HepG2 (cell line): ENCODE measurements around the gene CASTOR1. TPM values are rescaled to one million over a fixed set of nuclear protein-coding genes. Genes with fewer than 3 reads are reported as not detected.

Source experiments
- ATAC-seq: fragments of 200-7000 bp; cut with Tn5 transposase; 3 replicates; pipeline ENCODE4 v1.9.1; 2020; ENCODE audit warnings: mild to moderate bottlenecking, moderate library complexity
- BruUV-seq: library from RNA; stranded (reverse); fragments of 400-500 nt; replicated peaks from 2 replicates; lab custom pipeline; 2021; lab: Mats Ljungman, UMichigan
- CTCF ChIA-PET: fragments of 300-600 bp; formaldehyde crosslinking; extraction: SDS; loops from one replicate; lab custom pipeline; 2021; ENCODE audit warnings: low total read pairs, inconsistent platforms, low intra/inter-chr PET ratio; lab: Yijun Ruan, JAX
- POLR2A ChIA-PET: fragments of 350-600 bp; sonication (Branson Sonifier 250); formaldehyde crosslinking; loops from one replicate; lab custom pipeline; 2020; ENCODE audit warnings: antibody characterized with exemption, inconsistent platforms; lab: Yijun Ruan, JAX
- DNase-seq: peaks from one replicate; pipeline ENCODE4 v3.0.0-alpha.2; 2015; ENCODE audit warnings: low spot score
- FAIRE-seq: peaks from 3 replicates; lab custom pipeline; 2011; peaks lifted over from hg19 to GRCh38; lab: Jason Lieb, UNC
- H2AFZ ChIP-seq: one replicate; pipeline ENCODE4 v1.6.1; 2011; ENCODE audit warnings: low read length, inconsistent platforms
- H3K27ac ChIP-seq: fragments of 300-600 bp; 3 replicates; pipeline ENCODE4 v1.8.0; 2011; ENCODE audit warnings: mixed run types, mild to moderate bottlenecking, mixed read lengths, low read length, inconsistent platforms; ENCODE audit not compliant: insufficient read depth; ENCODE audit errors: extremely low read length
- H3K27me3 ChIP-seq, 2 experiments: fragments of 200-600 bp in 1 of 2; 2 replicates in 1 of 2; 3 replicates in 1 of 2; pipeline versions ENCODE4 v1.6.0 to v1.8.0; 2011; ENCODE audit warnings: low read length in 2 of 2, mild to moderate bottlenecking in 2 of 2, moderate library complexity in 2 of 2, inconsistent platforms in 1 of 2; ENCODE audit not compliant: insufficient read depth in 2 of 2, control insufficient read depth in 1 of 2
- H3K36me3 ChIP-seq, 2 experiments: fragments of 200-600 bp in 1 of 2; replicated peaks in 1 of 2; 2 replicates in 1 of 2; 3 replicates in 1 of 2; pipeline versions ENCODE4 v1.5.1 to v1.8.0; 2011; ENCODE audit warnings: low read length in 2 of 2, inconsistent platforms in 1 of 2; ENCODE audit not compliant: insufficient read depth in 2 of 2, control insufficient read depth in 1 of 2
- H3K4me1 ChIP-seq: 2 replicates; pipeline ENCODE4 v1.5.1; 2012; ENCODE audit warnings: low read length, inconsistent platforms; ENCODE audit not compliant: insufficient read depth
- H3K4me2 ChIP-seq: 2 replicates; pipeline ENCODE4 v1.6.0; 2011; ENCODE audit warnings: low read depth, low read length, inconsistent platforms
- H3K4me3 ChIP-seq, 3 experiments: fragments of 200-600 bp in 1 of 3; sonication (generic), shearing (Covaris generic) in 1 of 3; replicated peaks in 1 of 3; 2 replicates each; pipeline ENCODE4 v1.5.1; 2011 to 2016; ENCODE audit warnings: low read length in 3 of 3, inconsistent platforms in 2 of 3, low read depth in 2 of 3, mild to moderate bottlenecking in 2 of 3, control low read depth in 1 of 3, mixed read lengths in 1 of 3; ENCODE audit not compliant: insufficient read depth in 1 of 3
- H3K79me2 ChIP-seq: one replicate; pipeline ENCODE4 v1.6.1; 2011; ENCODE audit warnings: low read length, inconsistent platforms; ENCODE audit not compliant: insufficient read depth
- H3K9ac ChIP-seq: 2 replicates; pipeline ENCODE4 v1.6.0; 2011; ENCODE audit warnings: mild to moderate bottlenecking, low read depth, low read length, inconsistent platforms; ENCODE audit not compliant: insufficient read depth
- H3K9me3 ChIP-seq: 2 replicates; pipeline ENCODE4 v1.5.1; 2012; ENCODE audit warnings: mild to moderate bottlenecking, low read length
- H4K20me1 ChIP-seq: 2 replicates; pipeline ENCODE4 v1.6.0; 2011; ENCODE audit warnings: inconsistent platforms, mild to moderate bottlenecking, low read length, moderate library complexity; ENCODE audit not compliant: insufficient read depth
- ZNF572 ChIP-seq: sonication (generic); formaldehyde crosslinking; IDR thresholded peaks from 2 replicates; pipeline ENCODE4 v1.5.1; 2020; ENCODE audit warnings: mild to moderate bottlenecking, missing genetic modification reagents
- WGBS: methylation state at CpG from one replicate; pipeline ENCODE4 v1.1.6; 2017; ENCODE audit warnings: low lambda C conversion rate; 5-methylcytosine and 5-hydroxymethylcytosine counted together
- in situ Hi-C: cut with HindIII; loops from 2 replicates; pipeline ENCODE4 v1.10.0; 2017; ENCODE audit warnings: low pct_unique_long_range_greater_than_20kb; ENCODE audit not compliant: extremely low pct_ligation_motif_present
- intact Hi-C: fragments of 100-400 bp; cut with micrococcal nuclease; formaldehyde crosslinking; loops from one replicate; pipeline ENCODE4 v1.10.0; 2022; ENCODE audit not compliant: unreplicated experiment
- polyA plus RNA-seq, 8 experiments: library from polyadenylated mRNA; depleted of rRNA in 3 of 8; stranded (reverse) in 7 of 8; unstranded in 1 of 8; fragments of >200 nt; fragmentation: Illumina TruSeq in 4 of 8; extraction: Trizol in 4 of 8; gene quantifications; 2 replicates each; pipeline versions ENCODE4 v1.2.1 to v1.2.3, GENCODE V29; 2011 to 2016; ENCODE audit warnings: low read depth in 4 of 8, missing spikeins in 1 of 8, mixed read lengths in 1 of 8; ENCODE audit not compliant: insufficient read depth in 1 of 8
- total RNA-seq, 5 experiments: library from RNA; depleted of rRNA; stranded (reverse); fragments of >200 nt; fragmentation: Illumina TruSeq; extraction: Trizol; gene quantifications; 2 replicates each; pipeline ENCODE4 v1.2.3, GENCODE V29; 2016; ENCODE audit warnings: low read depth in 1 of 5
- TF ChIP-seq, protein P1 (sequence below): sonication (generic); formaldehyde crosslinking; IDR thresholded peaks from 2 replicates; pipeline ENCODE4 v1.4.0; 2020; ENCODE audit warnings: missing genetic modification reagents, low read depth, mild to moderate bottlenecking, borderline replicate concordance
- TF ChIP-seq, protein P2 (sequence below): sonication (generic); formaldehyde crosslinking; IDR thresholded peaks from 2 replicates; pipeline ENCODE4 v1.9.0; 2022; ENCODE audit warnings: low read depth, missing genetic modification reagents
- TF ChIP-seq, protein P3 (sequence below): sonication (generic); formaldehyde crosslinking; IDR thresholded peaks from 2 replicates; pipeline ENCODE4 v1.8.0; 2023; ENCODE audit warnings: mild to moderate bottlenecking, missing genetic modification reagents
- TF ChIP-seq, protein P4 (sequence below): sonication (generic); formaldehyde crosslinking; IDR thresholded peaks from 2 replicates; pipeline ENCODE4 v1.5.1; 2020; ENCODE audit warnings: mild to moderate bottlenecking, missing genetic modification reagents, moderate library complexity

The CASTOR1 gene
- total and polyA plus RNA-seq, 2 of the 13 experiments (the other 11 are each of a cell fraction or from before 2014, with no cell fraction given): 2.6 to 4.4 TPM

DNA sequence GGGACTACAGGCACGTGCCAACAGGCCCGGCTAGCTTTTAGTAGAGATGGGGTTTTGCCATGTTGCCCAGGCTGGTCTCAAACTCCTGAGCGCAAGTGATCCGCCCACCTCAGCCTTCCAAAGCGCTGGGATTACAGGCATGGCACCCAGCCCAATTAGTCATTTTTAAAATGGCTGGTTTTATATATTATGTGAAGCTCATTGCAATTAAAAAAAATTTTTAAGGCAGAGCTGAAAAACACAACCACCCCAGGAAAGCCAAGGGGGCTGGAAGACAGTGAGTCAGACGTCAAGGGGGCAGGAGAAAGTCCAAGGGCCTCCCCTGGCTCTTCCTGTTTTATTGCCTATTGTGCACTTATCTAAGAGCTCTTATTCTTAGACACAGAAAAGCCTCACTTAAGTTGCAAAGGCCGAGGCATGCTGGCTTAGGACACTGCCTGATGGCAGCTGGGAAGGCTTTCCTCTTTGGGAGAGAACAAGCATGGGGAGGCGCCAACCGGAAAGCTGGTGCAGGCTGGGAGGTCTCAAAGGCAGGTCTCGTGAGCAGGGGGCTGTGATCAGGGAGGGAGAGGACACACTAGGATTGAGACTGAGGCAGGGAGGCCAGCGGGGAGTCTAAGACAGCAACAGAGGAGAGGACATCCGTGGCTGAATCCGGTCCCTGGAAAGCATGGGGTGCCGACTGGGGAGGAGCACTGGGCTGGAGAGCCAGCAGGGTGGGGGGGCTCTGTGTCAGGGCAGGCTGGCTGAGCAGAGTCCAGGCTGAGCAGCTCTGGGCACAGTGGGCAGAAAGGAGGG is 11.6 kb downstream of the CASTOR1 start:
- no peaks in the 10 kb centered on the region for H4K20me1 ChIP-seq
- no peaks in the 10 kb centered on the region for H3K36me3 ChIP-seq
- no peak overlapping the region for H3K9ac ChIP-seq
- H2AFZ ChIP-seq: no peak overlapping the region
- no TSS peak for BruUV-seq
- in situ Hi-C loops (no loop called here), intact Hi-C loops (no loop called here)
- WGBS: 35% methylated on average over 14 of the region's 14 CpGs
- no peak for ATAC-seq
- peaks cover 4 to 37% of the 10 kb centered on the region in 2 experiments for H3K27me3 ChIP-seq
- peak overlapping the region; percentile 33; the same call in 1 of the 2 replicates for H3K4me2 ChIP-seq
- FAIRE-seq: no peak
- H3K9me3 ChIP-seq: no peaks in the 10 kb centered on the region
- H3K4me1 ChIP-seq: peaks cover 11% of the 10 kb centered on the region; the same call in 1 of the 2 replicates
- ChIA-PET POLR2A (no interaction called here), CTCF (no interaction called here)
- H3K27ac ChIP-seq: no peak overlapping the region
- no peak for TF ChIP-seq ZNF572 (CRISPR knock-in tag)
- TF ChIP-seq, protein P1, sequence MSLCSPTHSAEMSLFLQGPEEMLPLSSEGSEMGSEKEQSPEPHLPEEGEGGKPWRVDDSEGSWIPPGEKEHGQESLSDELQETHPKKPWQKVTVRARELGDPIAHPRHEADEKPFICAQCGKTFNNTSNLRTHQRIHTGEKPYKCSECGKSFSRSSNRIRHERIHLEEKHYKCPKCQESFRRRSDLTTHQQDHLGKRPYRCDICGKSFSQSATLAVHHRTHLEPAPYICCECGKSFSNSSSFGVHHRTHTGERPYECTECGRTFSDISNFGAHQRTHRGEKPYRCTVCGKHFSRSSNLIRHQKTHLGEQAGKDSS (CRISPR knock-in tag): 0 out of 2 replicates have a peak, but pooled peaks have one; percentile 44
- TF ChIP-seq, protein P2, sequence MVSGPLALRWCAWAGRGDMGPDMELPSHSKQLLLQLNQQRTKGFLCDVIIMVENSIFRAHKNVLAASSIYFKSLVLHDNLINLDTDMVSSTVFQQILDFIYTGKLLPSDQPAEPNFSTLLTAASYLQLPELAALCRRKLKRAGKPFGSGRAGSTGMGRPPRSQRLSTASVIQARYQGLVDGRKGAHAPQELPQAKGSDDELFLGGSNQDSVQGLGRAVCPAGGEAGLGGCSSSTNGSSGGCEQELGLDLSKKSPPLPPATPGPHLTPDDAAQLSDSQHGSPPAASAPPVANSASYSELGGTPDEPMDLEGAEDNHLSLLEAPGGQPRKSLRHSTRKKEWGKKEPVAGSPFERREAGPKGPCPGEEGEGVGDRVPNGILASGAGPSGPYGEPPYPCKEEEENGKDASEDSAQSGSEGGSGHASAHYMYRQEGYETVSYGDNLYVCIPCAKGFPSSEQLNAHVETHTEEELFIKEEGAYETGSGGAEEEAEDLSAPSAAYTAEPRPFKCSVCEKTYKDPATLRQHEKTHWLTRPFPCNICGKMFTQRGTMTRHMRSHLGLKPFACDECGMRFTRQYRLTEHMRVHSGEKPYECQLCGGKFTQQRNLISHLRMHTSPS (CRISPR knock-in tag): no peak
- TF ChIP-seq, protein P3, sequence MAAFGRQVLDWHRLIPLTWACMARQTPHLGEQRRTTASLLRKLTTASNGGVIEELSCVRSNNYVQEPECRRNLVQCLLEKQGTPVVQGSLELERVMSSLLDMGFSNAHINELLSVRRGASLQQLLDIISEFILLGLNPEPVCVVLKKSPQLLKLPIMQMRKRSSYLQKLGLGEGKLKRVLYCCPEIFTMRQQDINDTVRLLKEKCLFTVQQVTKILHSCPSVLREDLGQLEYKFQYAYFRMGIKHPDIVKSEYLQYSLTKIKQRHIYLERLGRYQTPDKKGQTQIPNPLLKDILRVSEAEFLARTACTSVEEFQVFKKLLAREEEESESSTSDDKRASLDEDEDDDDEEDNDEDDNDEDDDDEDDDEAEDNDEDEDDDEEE (CRISPR knock-in tag): no peak
- TF ChIP-seq, protein P4, sequence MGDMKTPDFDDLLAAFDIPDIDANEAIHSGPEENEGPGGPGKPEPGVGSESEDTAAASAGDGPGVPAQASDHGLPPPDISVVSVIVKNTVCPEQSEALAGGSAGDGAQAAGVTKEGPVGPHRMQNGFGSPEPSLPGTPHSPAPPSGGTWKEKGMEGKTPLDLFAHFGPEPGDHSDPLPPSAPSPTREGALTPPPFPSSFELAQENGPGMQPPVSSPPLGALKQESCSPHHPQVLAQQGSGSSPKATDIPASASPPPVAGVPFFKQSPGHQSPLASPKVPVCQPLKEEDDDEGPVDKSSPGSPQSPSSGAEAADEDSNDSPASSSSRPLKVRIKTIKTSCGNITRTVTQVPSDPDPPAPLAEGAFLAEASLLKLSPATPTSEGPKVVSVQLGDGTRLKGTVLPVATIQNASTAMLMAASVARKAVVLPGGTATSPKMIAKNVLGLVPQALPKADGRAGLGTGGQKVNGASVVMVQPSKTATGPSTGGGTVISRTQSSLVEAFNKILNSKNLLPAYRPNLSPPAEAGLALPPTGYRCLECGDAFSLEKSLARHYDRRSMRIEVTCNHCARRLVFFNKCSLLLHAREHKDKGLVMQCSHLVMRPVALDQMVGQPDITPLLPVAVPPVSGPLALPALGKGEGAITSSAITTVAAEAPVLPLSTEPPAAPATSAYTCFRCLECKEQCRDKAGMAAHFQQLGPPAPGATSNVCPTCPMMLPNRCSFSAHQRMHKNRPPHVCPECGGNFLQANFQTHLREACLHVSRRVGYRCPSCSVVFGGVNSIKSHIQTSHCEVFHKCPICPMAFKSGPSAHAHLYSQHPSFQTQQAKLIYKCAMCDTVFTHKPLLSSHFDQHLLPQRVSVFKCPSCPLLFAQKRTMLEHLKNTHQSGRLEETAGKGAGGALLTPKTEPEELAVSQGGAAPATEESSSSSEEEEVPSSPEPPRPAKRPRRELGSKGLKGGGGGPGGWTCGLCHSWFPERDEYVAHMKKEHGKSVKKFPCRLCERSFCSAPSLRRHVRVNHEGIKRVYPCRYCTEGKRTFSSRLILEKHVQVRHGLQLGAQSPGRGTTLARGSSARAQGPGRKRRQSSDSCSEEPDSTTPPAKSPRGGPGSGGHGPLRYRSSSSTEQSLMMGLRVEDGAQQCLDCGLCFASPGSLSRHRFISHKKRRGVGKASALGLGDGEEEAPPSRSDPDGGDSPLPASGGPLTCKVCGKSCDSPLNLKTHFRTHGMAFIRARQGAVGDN: peak; percentile 14; the same call in 1 of the 2 replicates
- TF ChIP-seq, all 625 proteins: peak for 2
- no peak for DNase-seq
- Histone ChIP-seq H3K79me2 (no peaks in the 10 kb centered on the region), H3K4me3 (no peak overlapping the region)
